ENCODE data around the gene FAM168A.

Gene FAM168A

GRCh38 chr11:73386016-73386415 lies 211.9 kb downstream of the FAM168A start:
- Histone ChIP-seq H3K4me2 (ENCODE audit: low read depth, low read length, poor library complexity, severe bottlenecking) (no peak overlapping the region), H3F3A (ENCODE audit: insufficient read depth) (peaks cover 15% of the 10 kb centered on the region), H2AFZ (ENCODE audit: low read depth, low read length, severe bottlenecking) (no peak overlapping the region), H3K9me2 (replicated peaks; ENCODE audit: insufficient read depth, low read length) (no peaks in the 10 kb centered on the region), H3K79me2 (ENCODE audit: insufficient read depth, low read length) (peaks cover 86% of the 10 kb centered on the region), H3K27me3 (ENCODE audit: low read length) (no peaks in the 10 kb centered on the region), H3K4me3 (ENCODE audit: insufficient read depth, low read length, poor library complexity, severe bottlenecking) (no peak overlapping the region), H3K9me3 (ENCODE audit: insufficient read depth, low read length) (no peaks in the 10 kb centered on the region), H3K9ac (ENCODE audit: low read length) (no peak overlapping the region), H3K27ac (ENCODE audit: low read depth, low read length) (peak overlapping the region; percentile 74), H3K36me3 (ENCODE audit: low read length) (no peaks in the 10 kb centered on the region), H4K20me1 (ENCODE audit: low read depth, low read length) (no peaks in the 10 kb centered on the region; the same call in 1 of the 2 replicates)
- TF ChIP-seq EZH2phosphoT487 (conservative IDR thresholded peaks at IDR 0.05; ENCODE audit: low read length) (no peak), CTCF (IDR thresholded peaks at IDR 0.05; ENCODE audit: insufficient read depth, low read length, poor library complexity, severe bottlenecking) (no peak)

GRCh38 chr11:73384872-73385689 lies 212.8 kb downstream of the FAM168A start:
- Histone ChIP-seq H2AFZ (ENCODE audit: low read depth, low read length, severe bottlenecking) (no peak overlapping the region), H3K9me2 (replicated peaks; ENCODE audit: insufficient read depth, low read length) (no peaks in the 10 kb centered on the region), H3F3A (ENCODE audit: insufficient read depth) (peaks cover 15% of the 10 kb centered on the region), H3K4me3 (ENCODE audit: insufficient read depth, low read length, poor library complexity, severe bottlenecking) (no peak overlapping the region), H4K20me1 (ENCODE audit: low read depth, low read length) (no peaks in the 10 kb centered on the region; the same call in 1 of the 2 replicates), H3K27me3 (ENCODE audit: low read length) (no peaks in the 10 kb centered on the region), H3K79me2 (ENCODE audit: insufficient read depth, low read length) (peaks cover 85% of the 10 kb centered on the region), H3K9me3 (ENCODE audit: insufficient read depth, low read length) (no peaks in the 10 kb centered on the region), H3K9ac (ENCODE audit: low read length) (peak overlapping the region; percentile 27; the same call in 1 of the 2 replicates), H3K36me3 (ENCODE audit: low read length) (no peaks in the 10 kb centered on the region), H3K27ac (ENCODE audit: low read depth, low read length) (peak overlapping the region; percentile 74), H3K4me2 (ENCODE audit: low read depth, low read length, poor library complexity, severe bottlenecking) (peak overlapping the region; percentile 37)
- TF ChIP-seq CTCF (IDR thresholded peaks at IDR 0.05; ENCODE audit: insufficient read depth, low read length, poor library complexity, severe bottlenecking) (no peak), EZH2phosphoT487 (conservative IDR thresholded peaks at IDR 0.05; ENCODE audit: low read length) (no peak)

- H3K4me3 ChIP-seq (ENCODE audit: insufficient read depth, low read length, poor library complexity, severe bottlenecking), result no peak overlapping the region
- no peaks in the 10 kb centered on the region; the same call in 1 of the 2 replicates for H4K20me1 ChIP-seq (ENCODE audit: low read depth, low read length)
- peak overlapping the region; percentile 37 for H3K4me2 ChIP-seq (ENCODE audit: low read depth, low read length, poor library complexity, severe bottlenecking)
- H3K79me2 ChIP-seq (ENCODE audit: insufficient read depth, low read length), result peaks cover 85% of the 10 kb centered on the region
- no peaks in the 10 kb centered on the region for H3K36me3 ChIP-seq (ENCODE audit: low read length)
- peak overlapping the region; percentile 74 for H3K27ac ChIP-seq (ENCODE audit: low read depth, low read length)
- H3K9me3 ChIP-seq (ENCODE audit: insufficient read depth, low read length), result no peaks in the 10 kb centered on the region
- H3K9me2 ChIP-seq (replicated peaks; ENCODE audit: insufficient read depth, low read length), result no peaks in the 10 kb centered on the region
- no peak overlapping the region for H2AFZ ChIP-seq (ENCODE audit: low read depth, low read length, severe bottlenecking)
- TF ChIP-seq EZH2phosphoT487 (conservative IDR thresholded peaks at IDR 0.05; ENCODE audit: low read length) (no peak), CTCF (IDR thresholded peaks at IDR 0.05; ENCODE audit: insufficient read depth, low read length, poor library complexity, severe bottlenecking) (no peak)
- peaks cover 15% of the 10 kb centered on the region for H3F3A ChIP-seq (ENCODE audit: insufficient read depth)
- H3K9ac ChIP-seq (ENCODE audit: low read length), result peak overlapping the region; percentile 27; the same call in 1 of the 2 replicates
- H3K27me3 ChIP-seq (ENCODE audit: low read length), result no peaks in the 10 kb centered on the region
These were observed 213.4 kb downstream of the FAM168A start for GRCh38 chr11:73384531-73384871.
